WTC11 (cell line): ENCODE data around the gene RNF150. TPM values are rescaled to one million over a fixed set of nuclear protein-coding genes. Genes with fewer than 3 reads are reported as not detected.
A peak's percentile ranks its signal among the peaks of the same experiment; 100 is the strongest.

Experiments used
- ATAC-seq: fragments of 200-7000 bp; cut with Tn5 transposase; 2 replicates; pipeline ENCODE4 v1.10.0; 2021; ENCODE audit warnings: mild to moderate bottlenecking, moderate library complexity
- CTCF ChIA-PET: fragments of 300-600 bp; sonication (Branson Sonifier 250); formaldehyde crosslinking; loops from one replicate; lab custom pipeline; 2021; ENCODE audit warnings: antibody characterized with exemption; lab: Charles Lee
- POLR2A ChIA-PET: fragments of 350-600 bp; sonication (Branson Sonifier 250); formaldehyde crosslinking; loops from one replicate; lab custom pipeline; 2021; ENCODE audit warnings: antibody characterized with exemption; lab: Charles Lee
- DNase-seq: peaks from one replicate; pipeline ENCODE4 v3.0.0; 2021; ENCODE audit warnings: low spot score
- H3K27ac Mint-ChIP-seq: 2 replicates; pipeline ENCODE4 v1.8.0; 2021; ENCODE audit warnings: mixed read lengths
- H3K27me3 Mint-ChIP-seq: 2 replicates; pipeline ENCODE4 v1.8.0; 2021; ENCODE audit warnings: low read depth, mild to moderate bottlenecking, moderate library complexity, mixed read lengths
- H3K36me3 Mint-ChIP-seq: 2 replicates; pipeline ENCODE4 v1.8.0; 2021; ENCODE audit warnings: mixed read lengths
- H3K4me1 Mint-ChIP-seq: 2 replicates; pipeline ENCODE4 v1.8.0; 2022; ENCODE audit warnings: mixed read lengths
- H3K4me3 Mint-ChIP-seq: 2 replicates; pipeline ENCODE4 v1.8.0; 2021; ENCODE audit warnings: mild to moderate bottlenecking, moderate library complexity, mixed read lengths
- H3K9me3 Mint-ChIP-seq: 2 replicates; pipeline ENCODE4 v1.8.0; 2021; ENCODE audit warnings: mixed read lengths
- FOXK1 ChIP-seq: sonication (generic); formaldehyde crosslinking; IDR thresholded peaks from 2 replicates; pipeline ENCODE4 v1.8.0; 2022; ENCODE audit warnings: mild to moderate bottlenecking, moderate library complexity, missing genetic modification reagents
- GRHL2 ChIP-seq: fragments of 250-450 bp; sonication (Bioruptor Pico); IDR thresholded peaks from 2 replicates; pipeline ENCODE4 v1.8.0; 2022; ENCODE audit warnings: mild to moderate bottlenecking, moderate library complexity; ENCODE audit not compliant: insufficient replicate concordance, severe bottlenecking
- GTF2I ChIP-seq: fragments of 250-450 bp; sonication (Bioruptor Pico); conservative IDR thresholded peaks from 2 replicates; pipeline ENCODE4 v1.4.0; 2021; ENCODE audit warnings: mild to moderate bottlenecking
- JAZF1 ChIP-seq: fragments of 250-450 bp; sonication (Bioruptor Pico); IDR thresholded peaks from 2 replicates; pipeline ENCODE4 v1.9.0; 2021; ENCODE audit warnings: moderate library complexity, mild to moderate bottlenecking, inconsistent platforms
- MYBL2 ChIP-seq: sonication (generic); formaldehyde crosslinking; IDR thresholded peaks from 2 replicates; pipeline ENCODE4 v1.8.1; 2023; ENCODE audit warnings: mild to moderate bottlenecking, moderate library complexity, missing genetic modification reagents
- OVOL2 ChIP-seq: fragments of 250-450 bp; sonication (Bioruptor Pico); IDR thresholded peaks from 2 replicates; pipeline ENCODE4 v1.9.0; 2021; ENCODE audit warnings: mild to moderate bottlenecking, borderline replicate concordance
- SP1 ChIP-seq: sonication (generic); formaldehyde crosslinking; conservative IDR thresholded peaks from 2 replicates; pipeline ENCODE4 v1.8.1; 2022; ENCODE audit warnings: missing genetic modification reagents
- TCF7 ChIP-seq: sonication (generic); formaldehyde crosslinking; IDR thresholded peaks from 2 replicates; pipeline ENCODE4 v1.8.0; 2022; ENCODE audit warnings: mild to moderate bottlenecking, low read depth, missing genetic modification reagents, moderate library complexity
- total RNA-seq: library from RNA; stranded (reverse); gene quantifications from 3 replicates; pipeline ENCODE4 v1.2.3, GENCODE V29; 2021
- TF ChIP-seq, protein P1 (sequence below): sonication (generic); formaldehyde crosslinking; IDR thresholded peaks from 2 replicates; pipeline ENCODE4 v1.8.0; 2023; ENCODE audit warnings: missing genetic modification reagents, mild to moderate bottlenecking, borderline replicate concordance
- TF ChIP-seq, protein P2 (sequence below): sonication (generic); formaldehyde crosslinking; IDR thresholded peaks from 2 replicates; pipeline ENCODE4 v1.8.0; 2022; ENCODE audit warnings: mild to moderate bottlenecking, missing genetic modification reagents
- TF ChIP-seq, protein P3 (sequence below): sonication (generic); formaldehyde crosslinking; IDR thresholded peaks from 2 replicates; pipeline ENCODE4 v1.8.1; 2022; ENCODE audit warnings: low read depth, mild to moderate bottlenecking, moderate library complexity, missing genetic modification reagents, borderline replicate concordance
- TF ChIP-seq, protein P4 (sequence below): sonication (generic); formaldehyde crosslinking; IDR thresholded peaks from 2 replicates; pipeline ENCODE4 v1.8.0; 2022; ENCODE audit warnings: mild to moderate bottlenecking, missing genetic modification reagents
- TF ChIP-seq, protein P5 (sequence below): fragments of 250-450 bp; sonication (Bioruptor Pico); IDR thresholded peaks from 2 replicates; pipeline ENCODE4 v1.9.0; 2021; ENCODE audit warnings: moderate library complexity, mild to moderate bottlenecking, inconsistent platforms, borderline replicate concordance
- TF ChIP-seq, protein P6 (sequence below): fragments of 200-600 bp; IDR thresholded peaks from 2 replicates; pipeline ENCODE4 v1.8.0; 2022; ENCODE audit warnings: antibody characterized with exemption

RNF150 gene
- total RNA-seq, 1 experiment from 2014 or later, result 5.9 TPM

DNA sequence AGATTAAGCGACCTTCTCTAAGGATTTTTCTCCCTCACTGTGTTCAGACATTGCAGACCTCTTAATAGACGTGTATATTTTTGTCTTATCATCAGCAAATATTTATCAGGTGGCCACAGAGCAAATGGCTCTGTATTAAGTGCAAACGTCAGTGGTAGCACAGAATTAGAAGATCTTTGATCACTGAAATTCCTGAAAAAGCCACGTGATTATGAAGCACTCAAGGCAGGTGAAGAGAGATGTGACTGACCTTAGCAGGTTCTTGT, 271.2 kb downstream of the RNF150 start (continued):
- TF ChIP-seq, protein P1, sequence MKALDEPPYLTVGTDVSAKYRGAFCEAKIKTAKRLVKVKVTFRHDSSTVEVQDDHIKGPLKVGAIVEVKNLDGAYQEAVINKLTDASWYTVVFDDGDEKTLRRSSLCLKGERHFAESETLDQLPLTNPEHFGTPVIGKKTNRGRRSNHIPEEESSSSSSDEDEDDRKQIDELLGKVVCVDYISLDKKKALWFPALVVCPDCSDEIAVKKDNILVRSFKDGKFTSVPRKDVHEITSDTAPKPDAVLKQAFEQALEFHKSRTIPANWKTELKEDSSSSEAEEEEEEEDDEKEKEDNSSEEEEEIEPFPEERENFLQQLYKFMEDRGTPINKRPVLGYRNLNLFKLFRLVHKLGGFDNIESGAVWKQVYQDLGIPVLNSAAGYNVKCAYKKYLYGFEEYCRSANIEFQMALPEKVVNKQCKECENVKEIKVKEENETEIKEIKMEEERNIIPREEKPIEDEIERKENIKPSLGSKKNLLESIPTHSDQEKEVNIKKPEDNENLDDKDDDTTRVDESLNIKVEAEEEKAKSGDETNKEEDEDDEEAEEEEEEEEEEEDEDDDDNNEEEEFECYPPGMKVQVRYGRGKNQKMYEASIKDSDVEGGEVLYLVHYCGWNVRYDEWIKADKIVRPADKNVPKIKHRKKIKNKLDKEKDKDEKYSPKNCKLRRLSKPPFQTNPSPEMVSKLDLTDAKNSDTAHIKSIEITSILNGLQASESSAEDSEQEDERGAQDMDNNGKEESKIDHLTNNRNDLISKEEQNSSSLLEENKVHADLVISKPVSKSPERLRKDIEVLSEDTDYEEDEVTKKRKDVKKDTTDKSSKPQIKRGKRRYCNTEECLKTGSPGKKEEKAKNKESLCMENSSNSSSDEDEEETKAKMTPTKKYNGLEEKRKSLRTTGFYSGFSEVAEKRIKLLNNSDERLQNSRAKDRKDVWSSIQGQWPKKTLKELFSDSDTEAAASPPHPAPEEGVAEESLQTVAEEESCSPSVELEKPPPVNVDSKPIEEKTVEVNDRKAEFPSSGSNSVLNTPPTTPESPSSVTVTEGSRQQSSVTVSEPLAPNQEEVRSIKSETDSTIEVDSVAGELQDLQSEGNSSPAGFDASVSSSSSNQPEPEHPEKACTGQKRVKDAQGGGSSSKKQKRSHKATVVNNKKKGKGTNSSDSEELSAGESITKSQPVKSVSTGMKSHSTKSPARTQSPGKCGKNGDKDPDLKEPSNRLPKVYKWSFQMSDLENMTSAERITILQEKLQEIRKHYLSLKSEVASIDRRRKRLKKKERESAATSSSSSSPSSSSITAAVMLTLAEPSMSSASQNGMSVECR (CRISPR knock-in tag), result no peak
- no peak for TF ChIP-seq OVOL2
- TF ChIP-seq GTF2I (CRISPR knock-in tag), result no peak
- TF ChIP-seq, protein P2, sequence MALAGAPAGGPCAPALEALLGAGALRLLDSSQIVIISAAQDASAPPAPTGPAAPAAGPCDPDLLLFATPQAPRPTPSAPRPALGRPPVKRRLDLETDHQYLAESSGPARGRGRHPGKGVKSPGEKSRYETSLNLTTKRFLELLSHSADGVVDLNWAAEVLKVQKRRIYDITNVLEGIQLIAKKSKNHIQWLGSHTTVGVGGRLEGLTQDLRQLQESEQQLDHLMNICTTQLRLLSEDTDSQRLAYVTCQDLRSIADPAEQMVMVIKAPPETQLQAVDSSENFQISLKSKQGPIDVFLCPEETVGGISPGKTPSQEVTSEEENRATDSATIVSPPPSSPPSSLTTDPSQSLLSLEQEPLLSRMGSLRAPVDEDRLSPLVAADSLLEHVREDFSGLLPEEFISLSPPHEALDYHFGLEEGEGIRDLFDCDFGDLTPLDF (CRISPR knock-in tag), result no peak
- TF ChIP-seq TCF7 (CRISPR knock-in tag), result no peak
- TF ChIP-seq, protein P3, sequence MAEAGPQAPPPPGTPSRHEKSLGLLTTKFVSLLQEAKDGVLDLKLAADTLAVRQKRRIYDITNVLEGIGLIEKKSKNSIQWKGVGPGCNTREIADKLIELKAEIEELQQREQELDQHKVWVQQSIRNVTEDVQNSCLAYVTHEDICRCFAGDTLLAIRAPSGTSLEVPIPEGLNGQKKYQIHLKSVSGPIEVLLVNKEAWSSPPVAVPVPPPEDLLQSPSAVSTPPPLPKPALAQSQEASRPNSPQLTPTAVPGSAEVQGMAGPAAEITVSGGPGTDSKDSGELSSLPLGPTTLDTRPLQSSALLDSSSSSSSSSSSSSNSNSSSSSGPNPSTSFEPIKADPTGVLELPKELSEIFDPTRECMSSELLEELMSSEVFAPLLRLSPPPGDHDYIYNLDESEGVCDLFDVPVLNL (CRISPR knock-in tag), result no peak
- TF ChIP-seq, protein P4, sequence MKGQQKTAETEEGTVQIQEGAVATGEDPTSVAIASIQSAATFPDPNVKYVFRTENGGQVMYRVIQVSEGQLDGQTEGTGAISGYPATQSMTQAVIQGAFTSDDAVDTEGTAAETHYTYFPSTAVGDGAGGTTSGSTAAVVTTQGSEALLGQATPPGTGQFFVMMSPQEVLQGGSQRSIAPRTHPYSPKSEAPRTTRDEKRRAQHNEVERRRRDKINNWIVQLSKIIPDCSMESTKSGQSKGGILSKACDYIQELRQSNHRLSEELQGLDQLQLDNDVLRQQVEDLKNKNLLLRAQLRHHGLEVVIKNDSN (CRISPR knock-in tag), result no peak
- TF ChIP-seq GRHL2 (CRISPR knock-in tag), result no peak
- no peak for TF ChIP-seq MYBL2 (CRISPR knock-in tag)
- TF ChIP-seq FOXK1, result no peak
- no peak for TF ChIP-seq SP1 (CRISPR knock-in tag)
- no peak for TF ChIP-seq JAZF1 (CRISPR knock-in tag)

DNA sequence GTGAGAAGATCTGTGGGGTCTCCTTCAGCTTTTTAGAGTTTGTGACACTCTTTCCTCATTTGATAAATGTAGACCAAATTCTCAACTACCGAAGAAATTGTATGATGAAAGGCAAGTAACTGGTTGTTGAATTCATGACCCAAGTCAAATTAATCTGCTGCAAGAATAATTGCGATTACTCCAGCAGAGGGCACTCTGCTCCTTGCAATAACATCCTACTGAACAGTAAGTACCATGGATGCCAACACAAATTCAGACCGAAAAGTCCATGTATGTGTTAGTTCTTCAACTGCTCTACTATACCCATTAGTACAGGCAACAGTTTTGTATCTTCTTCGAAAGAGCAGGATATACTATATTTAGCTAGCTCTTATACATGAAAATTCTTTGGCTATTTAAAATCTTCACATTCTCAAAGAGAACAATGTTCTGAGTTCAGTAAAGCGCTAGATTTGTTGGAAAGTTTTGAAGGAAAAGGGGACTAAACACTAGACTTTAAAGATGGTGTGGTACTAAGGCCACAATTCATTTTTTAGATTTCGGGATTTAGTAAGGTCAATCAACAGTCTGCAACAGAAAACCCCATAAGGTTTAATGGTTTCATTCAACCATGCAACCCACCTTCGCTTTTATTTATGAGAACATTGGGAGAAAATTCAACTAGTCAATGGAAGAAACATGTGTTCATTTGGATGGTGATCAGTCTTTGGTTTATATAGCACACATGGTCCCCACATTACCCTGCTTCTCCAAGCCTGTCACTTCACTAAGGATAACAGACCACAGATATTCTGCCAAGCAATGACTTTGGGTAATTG, 271.7 kb downstream of the RNF150 start:
- no peaks in the 10 kb centered on the region for H3K27me3 Mint-ChIP-seq
- TF ChIP-seq, protein P5, sequence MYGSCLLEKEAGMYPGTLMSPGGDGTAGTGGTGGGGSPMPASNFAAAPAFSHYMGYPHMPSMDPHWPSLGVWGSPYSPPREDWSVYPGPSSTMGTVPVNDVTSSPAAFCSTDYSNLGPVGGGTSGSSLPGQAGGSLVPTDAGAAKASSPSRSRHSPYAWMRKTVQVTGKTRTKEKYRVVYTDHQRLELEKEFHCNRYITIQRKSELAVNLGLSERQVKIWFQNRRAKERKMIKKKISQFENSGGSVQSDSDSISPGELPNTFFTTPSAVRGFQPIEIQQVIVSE (CRISPR knock-in tag), result no peak
- TF ChIP-seq, protein P6, sequence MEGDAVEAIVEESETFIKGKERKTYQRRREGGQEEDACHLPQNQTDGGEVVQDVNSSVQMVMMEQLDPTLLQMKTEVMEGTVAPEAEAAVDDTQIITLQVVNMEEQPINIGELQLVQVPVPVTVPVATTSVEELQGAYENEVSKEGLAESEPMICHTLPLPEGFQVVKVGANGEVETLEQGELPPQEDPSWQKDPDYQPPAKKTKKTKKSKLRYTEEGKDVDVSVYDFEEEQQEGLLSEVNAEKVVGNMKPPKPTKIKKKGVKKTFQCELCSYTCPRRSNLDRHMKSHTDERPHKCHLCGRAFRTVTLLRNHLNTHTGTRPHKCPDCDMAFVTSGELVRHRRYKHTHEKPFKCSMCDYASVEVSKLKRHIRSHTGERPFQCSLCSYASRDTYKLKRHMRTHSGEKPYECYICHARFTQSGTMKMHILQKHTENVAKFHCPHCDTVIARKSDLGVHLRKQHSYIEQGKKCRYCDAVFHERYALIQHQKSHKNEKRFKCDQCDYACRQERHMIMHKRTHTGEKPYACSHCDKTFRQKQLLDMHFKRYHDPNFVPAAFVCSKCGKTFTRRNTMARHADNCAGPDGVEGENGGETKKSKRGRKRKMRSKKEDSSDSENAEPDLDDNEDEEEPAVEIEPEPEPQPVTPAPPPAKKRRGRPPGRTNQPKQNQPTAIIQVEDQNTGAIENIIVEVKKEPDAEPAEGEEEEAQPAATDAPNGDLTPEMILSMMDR, result peak; percentile 51
- TF ChIP-seq, all 79 proteins: peak for 1
- ChIA-PET POLR2A (no interaction called here), CTCF (interaction anchor here (1.2 kb wide), 1 partner anchor 272 kb away, joined by 7 read pairs; the partner anchor contains the start of gene RNF150)
- Mint-ChIP-seq H3K36me3 (no peaks in the 10 kb centered on the region), H3K4me3 (no peak overlapping the region), H3K9me3 (no peaks in the 10 kb centered on the region), H3K4me1 (peaks cover 6% of the 10 kb centered on the region), H3K27ac (no peak overlapping the region)
- DNase-seq (peak; percentile 50), ATAC-seq (peak; percentile 68)
